ENCODE measurements around the gene NOP16.
"Not testable (repeated sequence)": the region's sequence is repeated elsewhere in the genome, so short reads cannot be mapped to it uniquely, and the experiment has no call there.

The NOP16 gene

GRCh38 chr5:176409765-176410164 lies 21.4 kb upstream of the NOP16 start:
- DNase-seq (ENCODE audit: low read depth in 1 of 2, low spot score in 1 of 2) = no peak

GRCh38 chr5:176408590-176408989 lies 20.2 kb upstream of the NOP16 start:
- no peak for DNase-seq (ENCODE audit: low read depth in 1 of 2, low spot score in 1 of 2)

- not testable (repeated sequence) for DNase-seq (ENCODE audit: low read depth in 1 of 2, low spot score in 1 of 2)
These were observed 19.8 kb upstream of the NOP16 start for GRCh38 chr5:176408252-176408573.

GRCh38 chr5:176407456-176408251 lies 19.3 kb upstream of the NOP16 start:
- no peak for DNase-seq (ENCODE audit: low read depth in 1 of 2, low spot score in 1 of 2)

- DNase-seq (ENCODE audit: low read depth in 1 of 2, low spot score in 1 of 2) = no peak
These were observed 18.1 kb upstream of the NOP16 start for GRCh38 chr5:176406436-176407052.

- DNase-seq (ENCODE audit: low read depth in 1 of 2, low spot score in 1 of 2) = no peak
These were observed 17.4 kb upstream of the NOP16 start for GRCh38 chr5:176405656-176406435.

GRCh38 chr5:176401281-176402205 lies 13.1 kb upstream of the NOP16 start:
- DNase-seq (ENCODE audit: low read depth in 1 of 2, low spot score in 1 of 2) = no peak

GRCh38 chr5:176400382-176401156 lies 12.2 kb upstream of the NOP16 start:
- no peak for DNase-seq (ENCODE audit: low read depth in 1 of 2, low spot score in 1 of 2)

GRCh38 chr5:176397736-176398420 lies 9.5 kb upstream of the NOP16 start:
- no peak for DNase-seq (ENCODE audit: low read depth in 1 of 2, low spot score in 1 of 2)

- no peak for DNase-seq (ENCODE audit: low read depth in 1 of 2, low spot score in 1 of 2)
These were observed 7.9 kb upstream of the NOP16 start for GRCh38 chr5:176396330-176396729.

GRCh38 chr5:176394881-176395675 lies 6.7 kb upstream of the NOP16 start:
- DNase-seq (ENCODE audit: low read depth in 1 of 2, low spot score in 1 of 2) = no peak

GRCh38 chr5:176394096-176394495 lies 5.7 kb upstream of the NOP16 start:
- DNase-seq (ENCODE audit: low read depth in 1 of 2, low spot score in 1 of 2) = no peak

GRCh38 chr5:176392526-176392925 lies 4.1 kb upstream of the NOP16 start:
- DNase-seq (ENCODE audit: low read depth in 1 of 2, low spot score in 1 of 2) = no peak

GRCh38 chr5:176391999-176392398 lies 3.6 kb upstream of the NOP16 start:
- no peak for DNase-seq (ENCODE audit: low read depth in 1 of 2, low spot score in 1 of 2)

GRCh38 chr5:176391479-176391878 lies 3.1 kb upstream of the NOP16 start:
- no peak for DNase-seq (ENCODE audit: low read depth in 1 of 2, low spot score in 1 of 2)

- DNase-seq (ENCODE audit: low read depth in 1 of 2, low spot score in 1 of 2) = no peak
These were observed 1.0 kb upstream of the NOP16 start for GRCh38 chr5:176389135-176390123.

- no peak for DNase-seq (ENCODE audit: low read depth in 1 of 2, low spot score in 1 of 2)
These were observed 375 bp downstream of the NOP16 start for GRCh38 chr5:176388003-176388443.
